NCI-H69 (cell line): ENCODE measurements around the gene FAM180B.
"Not testable (repeated sequence)": the region's sequence is repeated elsewhere in the genome, so short reads cannot be mapped to it uniquely, and the experiment has no call there.

Source experiments
- DNase-seq: peaks from one replicate; lab custom pipeline; 2025; lab: John Stamatoyannopoulos, UW

The FAM180B gene

DNA sequence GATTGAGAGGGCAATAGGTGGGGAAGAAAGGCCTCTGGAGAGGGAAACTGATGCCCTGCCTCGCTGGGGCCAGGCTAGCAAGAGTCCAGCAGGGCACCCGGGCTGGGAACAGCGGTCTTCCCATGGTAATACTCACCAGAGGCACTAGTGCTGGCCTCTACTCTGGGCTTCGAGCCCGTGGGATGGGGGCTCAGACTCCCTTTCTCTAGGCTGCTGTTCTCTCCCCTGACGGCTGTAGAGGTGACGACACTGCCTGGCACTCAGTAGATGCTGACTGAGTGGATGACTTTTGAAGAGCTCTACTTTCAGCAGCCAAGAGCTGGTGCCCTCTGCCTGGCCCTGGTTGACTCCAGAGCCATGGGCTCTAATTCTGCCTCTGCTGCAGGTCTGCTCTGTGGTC, 8.6 kb downstream of the FAM180B start:
- DNase-seq: no peak

DNA sequence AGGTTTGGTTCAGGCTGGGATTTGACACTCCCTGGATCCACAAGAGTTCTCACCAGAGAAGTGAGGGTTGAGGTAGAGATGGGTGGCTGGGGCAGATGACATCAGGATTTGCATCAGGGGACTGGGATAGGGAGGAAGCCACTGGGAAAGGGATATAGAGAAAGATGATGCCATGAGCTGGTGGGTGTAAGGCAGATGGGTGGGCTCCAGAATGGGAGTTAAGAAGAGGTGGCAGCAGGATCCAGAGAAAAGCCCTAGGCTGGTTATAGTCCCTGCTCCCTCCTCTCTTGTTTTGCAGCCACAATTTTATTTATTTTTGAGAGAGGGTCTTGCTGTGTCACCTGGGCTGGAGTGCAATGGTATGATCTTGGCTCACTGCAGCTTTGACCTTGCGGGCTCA, 9.5 kb downstream of the FAM180B start:
- no peak for DNase-seq

DNA sequence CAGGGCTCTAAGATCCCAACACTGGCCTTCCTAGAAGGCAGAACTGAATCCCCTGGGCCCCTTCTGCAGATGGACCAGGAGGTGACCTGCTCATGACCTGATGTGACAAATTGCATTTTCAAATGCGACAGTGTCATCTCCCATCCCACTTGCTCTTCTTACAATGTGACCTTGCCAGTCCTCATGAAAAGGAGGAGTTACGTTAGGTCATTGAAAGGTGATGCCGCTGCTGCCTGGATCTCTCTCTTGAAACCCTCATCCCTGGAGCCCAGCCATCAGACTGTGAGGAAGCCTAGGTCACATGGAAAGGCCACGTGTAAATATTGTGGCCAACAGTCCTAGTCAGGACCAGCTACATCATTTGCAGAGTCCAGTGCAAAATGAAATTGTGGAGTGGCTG, 13.4 kb downstream of the FAM180B start:
- DNase-seq: no peak

DNA sequence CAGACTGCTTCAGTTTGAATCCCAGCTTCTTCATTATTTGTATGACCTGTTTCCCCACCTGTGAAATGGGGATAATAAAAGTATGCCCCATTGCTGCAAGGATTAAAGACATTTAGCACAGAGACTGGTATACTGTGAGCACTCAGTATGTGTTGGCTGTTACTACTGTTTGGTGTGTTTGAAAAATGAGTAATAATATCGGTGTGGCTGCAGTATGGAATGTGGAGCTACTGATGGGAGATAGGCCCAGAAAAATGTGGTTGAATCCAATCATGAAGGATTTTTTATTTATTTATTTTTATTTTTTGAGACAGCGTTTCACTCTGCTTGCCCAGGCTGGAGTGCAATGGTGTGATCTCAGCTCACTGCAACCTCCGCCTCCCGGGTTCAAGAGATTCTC, 16.8 kb downstream of the FAM180B start:
- DNase-seq: no peak

DNA sequence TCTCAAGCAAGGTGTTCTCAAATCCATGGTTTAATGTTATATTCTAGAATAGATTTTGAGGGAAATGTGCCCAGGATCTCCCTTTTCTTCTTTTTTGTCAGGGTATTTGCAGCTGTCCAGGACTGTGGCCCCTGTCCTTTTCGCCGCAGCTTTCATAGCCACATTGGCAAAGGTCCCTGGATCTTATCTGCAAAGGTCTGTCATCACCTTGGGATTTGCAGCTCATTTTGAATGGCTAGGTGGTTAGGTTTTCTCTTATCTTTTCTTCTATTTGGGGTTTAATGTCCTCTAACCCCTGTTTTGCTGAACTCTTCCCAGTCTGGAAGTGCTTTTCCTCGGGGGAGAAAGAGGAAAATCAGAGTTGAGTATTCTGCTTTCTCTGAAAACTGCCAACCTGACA, 19.4 kb downstream of the FAM180B start:
- DNase-seq: no peak

DNA sequence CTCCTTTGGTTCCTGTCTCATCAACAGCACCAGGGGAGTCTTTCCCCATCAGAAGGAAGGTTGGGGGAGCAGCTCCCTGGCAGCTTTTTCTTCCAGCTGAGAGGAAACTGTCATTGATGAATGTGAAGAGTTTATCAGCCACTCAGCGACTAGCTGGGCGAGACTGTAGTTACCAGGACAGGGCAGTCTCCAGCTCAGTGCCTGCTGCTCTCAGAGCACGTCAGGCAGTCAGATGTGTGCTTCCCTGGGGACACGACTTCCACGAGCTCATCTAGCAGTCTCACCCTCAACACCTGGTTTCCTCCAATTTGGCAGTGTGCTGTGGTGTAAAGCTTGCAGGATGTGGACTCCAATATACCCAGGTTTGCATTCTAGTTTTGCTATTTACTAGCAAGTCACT, 20.3 kb downstream of the FAM180B start:
- peak; percentile 16 for DNase-seq

DNA sequence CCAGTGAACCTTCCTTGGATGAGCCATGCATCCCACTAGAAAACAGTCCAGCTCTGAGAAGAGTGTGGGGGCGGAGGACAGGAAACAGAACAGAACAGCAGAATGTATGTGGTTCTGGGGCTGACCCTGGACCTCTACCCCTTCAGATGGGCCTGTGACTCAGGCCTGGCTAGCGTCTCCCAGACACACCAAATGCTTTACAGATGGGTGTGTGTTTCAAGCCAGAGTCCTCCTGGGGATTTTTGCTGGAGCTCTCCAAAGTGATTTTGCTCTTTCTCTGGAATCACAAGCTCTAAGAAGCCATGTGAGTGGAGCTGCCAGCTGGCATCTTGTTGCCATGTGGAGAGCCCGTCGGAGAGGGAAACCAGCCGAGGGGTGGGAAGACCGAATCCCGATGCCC, 20.9 kb downstream of the FAM180B start:
- no peak for DNase-seq

DNA sequence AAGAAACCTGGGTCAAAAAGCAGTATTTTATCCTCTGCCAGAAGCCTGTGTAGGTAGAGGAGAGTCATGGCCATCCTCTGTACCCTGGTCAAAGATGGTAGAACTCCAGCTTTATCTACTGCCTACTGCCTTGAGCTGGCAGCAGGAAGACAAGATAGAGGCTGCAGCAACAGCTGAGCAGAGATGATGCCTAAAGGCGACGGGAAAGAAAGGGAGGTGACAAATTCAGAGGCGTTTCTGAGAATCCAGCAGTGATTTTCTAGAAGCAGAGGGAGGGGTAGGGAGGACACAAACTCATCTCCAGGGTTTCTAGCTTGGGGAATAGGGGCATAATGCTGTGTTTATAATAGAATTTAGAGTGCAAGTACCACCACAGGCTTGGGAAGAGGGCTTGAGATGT, 23.2 kb downstream of the FAM180B start:
- no peak for DNase-seq

DNA sequence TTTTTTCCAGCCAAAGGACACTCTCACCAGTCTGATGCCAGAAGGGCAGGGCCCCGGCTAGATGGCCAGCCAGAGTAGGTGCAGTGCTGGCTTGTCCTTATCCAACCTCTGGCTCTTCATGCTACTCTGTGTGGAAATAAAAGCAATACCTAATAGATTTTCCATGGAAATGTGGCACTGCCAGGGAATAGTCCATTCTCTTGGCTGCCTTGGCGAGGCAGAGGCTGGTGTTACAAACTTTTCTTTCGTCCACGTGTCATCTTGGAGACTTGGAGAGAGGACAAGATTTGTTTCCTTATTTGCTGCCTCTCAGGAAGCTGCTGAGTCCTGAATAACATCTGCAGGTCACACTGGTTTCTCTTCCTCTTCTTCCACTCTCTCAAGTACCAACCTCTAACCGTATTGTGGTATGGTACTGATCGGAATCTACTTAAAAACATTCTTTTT, 24.9 kb downstream of the FAM180B start:
- DNase-seq: no peak

DNA sequence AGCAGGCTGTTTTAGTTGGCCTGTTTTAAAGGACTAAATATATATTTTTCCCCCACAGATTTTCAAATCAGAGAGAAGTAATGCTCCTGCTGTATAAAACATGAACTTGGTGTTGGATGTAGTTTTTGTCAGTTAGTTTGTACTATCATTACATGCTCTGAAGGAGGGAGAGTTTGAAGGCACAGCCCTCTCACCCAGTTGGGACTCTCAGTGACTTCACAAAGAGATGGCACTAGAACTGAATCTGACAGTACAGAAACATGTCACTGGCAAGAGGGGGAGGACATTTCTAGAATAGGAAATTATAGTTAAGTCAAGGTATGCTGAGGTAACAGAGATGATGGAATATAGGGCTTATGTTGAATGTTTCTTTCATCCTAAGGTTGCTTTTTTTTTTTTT, 28.8 kb downstream of the FAM180B start:
- DNase-seq: no peak

DNA sequence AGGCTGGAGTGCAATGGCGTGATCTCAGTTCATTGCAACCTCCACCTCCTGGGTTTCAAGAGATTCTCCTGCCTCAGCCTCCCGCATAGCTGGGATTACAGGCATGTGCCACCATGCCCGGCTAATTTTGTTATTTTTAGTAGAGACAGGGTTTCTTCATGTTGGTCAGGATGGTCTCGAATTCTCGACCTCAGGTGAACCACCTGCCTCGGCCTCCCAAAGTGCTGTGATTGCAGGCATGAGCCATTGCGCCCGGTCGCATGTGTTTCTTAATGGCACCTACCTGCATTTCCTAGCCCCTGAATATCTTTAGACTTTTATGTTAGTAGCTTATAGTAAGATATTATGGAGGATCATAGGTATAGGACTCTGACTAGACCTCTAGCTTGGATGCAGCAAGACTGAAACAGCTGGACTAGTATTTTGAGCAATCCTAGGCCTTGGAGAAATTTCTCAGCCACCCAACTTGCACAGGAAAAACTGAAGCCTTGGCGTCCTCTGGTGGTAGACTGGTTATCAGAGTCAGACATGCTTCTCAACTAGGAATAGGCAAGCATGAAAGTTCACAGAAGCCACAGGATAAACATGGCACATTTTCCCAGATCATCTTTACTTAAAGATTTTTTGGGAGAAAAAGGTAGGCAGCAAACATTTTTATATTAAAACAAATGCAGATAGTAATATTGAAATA, 30.4 kb downstream of the FAM180B start:
- peak; percentile 53 for DNase-seq

DNA sequence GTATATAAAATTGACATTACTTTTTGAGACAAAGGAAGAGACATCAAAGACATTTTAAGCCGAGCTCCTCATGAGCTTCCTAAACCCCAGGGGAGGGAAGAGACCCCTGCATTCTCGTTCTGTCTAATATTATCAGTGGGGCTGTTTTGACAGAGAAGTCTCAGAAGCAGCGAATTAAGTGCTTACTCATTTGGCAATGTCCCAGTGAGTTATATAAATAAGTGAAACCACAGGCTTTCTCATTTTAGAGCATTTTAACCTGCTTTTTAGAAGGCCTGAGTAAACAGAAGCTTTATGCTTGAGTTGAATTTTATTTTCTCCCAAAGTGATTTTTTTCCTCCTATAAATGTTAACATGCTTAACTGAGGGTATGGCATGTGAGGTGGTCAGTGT, 30.9 kb downstream of the FAM180B start:
- DNase-seq: no peak

DNA sequence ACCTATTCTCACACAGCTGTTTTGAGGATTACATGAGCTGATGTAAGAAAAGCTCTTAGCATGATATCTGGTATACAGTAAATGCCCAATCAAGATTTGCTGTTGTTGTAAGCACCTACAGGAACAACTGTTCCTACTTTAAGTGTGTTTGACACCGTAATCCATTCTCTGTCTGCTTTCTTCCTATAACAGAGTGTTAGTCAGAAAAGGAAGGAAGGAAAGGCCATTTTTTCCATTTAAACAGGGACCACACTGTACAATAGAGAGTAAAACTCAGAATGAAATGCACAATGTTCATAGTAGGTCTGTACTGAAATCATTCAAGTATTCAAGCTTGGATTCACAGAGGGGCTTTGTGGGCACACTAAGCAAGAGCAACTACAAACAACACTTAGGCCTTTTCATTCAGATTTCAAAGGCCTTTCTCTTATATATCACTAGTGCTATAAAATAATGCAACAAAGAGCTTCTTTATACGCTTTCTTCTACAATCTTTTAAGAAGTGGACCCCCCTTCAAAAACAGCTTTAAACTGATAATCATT, 34.4 kb downstream of the FAM180B start:
- no peak for DNase-seq

DNA sequence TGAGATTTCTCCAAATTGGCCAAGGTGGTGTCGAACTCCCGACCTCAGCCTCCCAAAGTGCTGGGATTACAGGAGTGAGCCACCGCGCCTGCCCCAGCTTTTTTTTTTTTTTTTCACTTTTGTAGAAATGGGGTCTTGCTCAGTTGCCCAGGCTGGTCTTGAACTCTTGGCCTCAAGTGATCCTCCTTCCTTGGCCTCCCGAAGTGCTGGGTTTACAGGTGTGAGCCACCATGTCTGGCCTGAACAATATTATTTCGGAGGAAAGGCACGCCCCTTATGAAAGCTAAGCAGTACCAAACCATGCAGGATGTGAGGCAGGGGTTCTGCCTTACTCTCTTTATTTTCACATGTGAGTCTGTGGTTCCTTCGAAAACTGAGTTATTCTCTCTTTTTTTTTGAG, 39.8 kb downstream of the FAM180B start:
- DNase-seq: no peak

DNA sequence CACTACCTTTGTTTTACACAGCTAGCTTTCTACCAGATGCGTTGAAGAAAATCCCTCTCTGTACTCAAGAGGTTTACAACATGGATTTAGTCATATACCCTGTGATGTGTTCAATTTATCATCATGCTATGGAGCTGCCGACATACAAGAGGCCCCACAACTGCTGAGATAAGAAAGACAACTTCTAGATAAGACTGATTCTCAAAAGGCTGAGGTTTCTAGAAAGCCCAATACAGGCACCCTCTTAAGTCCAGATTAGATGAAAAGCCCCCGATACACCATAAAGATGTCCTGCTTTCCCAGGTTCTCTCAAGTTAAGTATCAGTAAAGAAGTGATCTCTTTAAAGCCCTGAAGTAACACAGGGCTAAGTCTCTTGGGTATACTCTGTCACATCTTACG, 41.5 kb downstream of the FAM180B start:
- DNase-seq: no peak

DNA sequence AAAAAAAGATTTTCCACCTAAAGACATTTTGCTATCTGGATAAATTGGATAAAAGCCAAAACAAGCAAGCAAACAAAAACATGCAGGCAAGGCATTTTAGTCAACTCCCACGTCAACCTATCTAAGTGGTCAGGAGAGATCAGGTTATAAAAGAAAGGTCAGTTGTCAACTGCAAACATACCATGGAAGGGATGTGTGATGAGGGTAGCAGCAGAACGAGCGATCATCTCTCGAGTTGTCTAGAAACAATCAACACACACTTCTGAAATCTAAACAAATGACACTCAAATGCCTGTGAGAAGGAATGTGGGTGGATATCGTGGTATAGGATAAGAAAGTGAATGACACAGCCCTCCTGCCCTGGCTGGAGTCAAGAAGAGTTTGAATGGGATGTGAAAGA, 45.0 kb downstream of the FAM180B start:
- DNase-seq: no peak

DNA sequence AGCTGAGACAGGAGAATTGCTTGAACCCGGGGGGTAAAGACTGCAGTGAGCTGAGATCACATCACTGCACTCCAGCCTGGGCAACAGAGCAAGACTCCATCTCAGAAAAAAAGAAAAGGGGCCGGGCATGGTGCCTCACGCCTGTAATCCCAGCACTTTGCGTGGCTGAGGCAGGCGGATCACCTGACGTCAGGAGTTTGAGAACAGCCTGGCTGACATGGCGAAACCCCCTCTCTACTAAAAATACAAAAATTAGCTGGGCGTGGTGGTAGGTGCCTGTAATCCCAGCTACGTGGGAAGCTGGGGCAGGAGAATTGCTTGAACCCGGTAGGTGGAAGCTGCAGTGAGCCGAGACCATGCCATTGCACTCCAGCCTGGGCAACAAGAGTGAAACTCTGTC, 49.9 kb downstream of the FAM180B start:
- DNase-seq: not testable (repeated sequence)
